ENCODE results near the gene NFS1.

Gene NFS1

DNA sequence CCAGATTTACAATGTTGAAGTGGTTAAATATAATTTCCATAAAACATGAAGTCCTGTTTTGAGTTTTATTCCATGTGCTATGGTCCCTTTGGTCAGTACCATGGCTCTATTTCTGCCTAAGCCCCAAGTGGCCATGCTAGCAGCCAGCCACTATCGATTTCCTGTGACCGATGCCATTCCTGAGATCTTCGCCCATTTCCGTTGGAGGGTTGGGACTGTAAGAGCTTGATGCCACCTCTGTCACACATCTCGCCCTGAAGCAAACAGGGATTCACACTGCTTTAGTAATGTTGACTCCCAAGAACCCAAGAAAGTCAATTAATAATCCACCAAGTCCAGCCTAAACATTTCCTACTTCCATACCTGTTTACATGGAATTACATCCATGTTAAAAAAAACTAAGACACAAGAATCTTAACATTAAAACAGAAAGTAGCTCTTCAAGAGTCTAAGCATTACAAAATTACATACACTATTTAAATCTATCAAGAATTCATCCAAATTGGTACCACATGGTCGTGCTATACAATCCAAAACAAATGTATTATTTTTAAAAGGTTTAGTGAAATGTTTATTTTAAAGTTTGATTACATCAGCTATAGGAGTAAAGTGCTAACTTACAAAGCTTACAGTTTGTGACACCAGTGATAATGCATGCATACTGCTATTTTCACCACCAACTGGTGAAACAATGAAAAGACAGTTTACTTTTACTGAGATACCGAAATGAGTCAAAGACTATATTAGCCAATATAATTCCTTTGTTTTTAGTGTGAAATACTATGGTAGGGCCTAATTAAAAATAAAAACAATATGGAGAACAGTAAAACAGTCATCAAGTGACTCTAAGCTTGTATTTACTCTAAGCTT lies 40.4 kb upstream of the NFS1 start:
- Histone ChIP-seq H3K4me1 (peaks cover 5 to 73% (median 48%) of the 10 kb centered on the region in 4 donors), H3K9me3 (no peaks in the 10 kb centered on the region), H3K4me3 (peak overlapping the region; percentile 88 to 92), H3K36me3 (peaks cover 54 to 60% (median 59%) of the 10 kb centered on the region in 3 donors), H3K27me3 (no peaks in the 10 kb centered on the region), H3K27ac (peak overlapping the region in 1 of 2 donors; percentile 99)
- intact Hi-C loops (cut with DNase I; ENCODE audit: low total_unique reads) = loop anchor here (10.0 kb wide), 1 partner anchor 145 kb away; no protein-coding TSS in a partner anchor
- no peak for DNase-seq
- TF ChIP-seq, protein P1, sequence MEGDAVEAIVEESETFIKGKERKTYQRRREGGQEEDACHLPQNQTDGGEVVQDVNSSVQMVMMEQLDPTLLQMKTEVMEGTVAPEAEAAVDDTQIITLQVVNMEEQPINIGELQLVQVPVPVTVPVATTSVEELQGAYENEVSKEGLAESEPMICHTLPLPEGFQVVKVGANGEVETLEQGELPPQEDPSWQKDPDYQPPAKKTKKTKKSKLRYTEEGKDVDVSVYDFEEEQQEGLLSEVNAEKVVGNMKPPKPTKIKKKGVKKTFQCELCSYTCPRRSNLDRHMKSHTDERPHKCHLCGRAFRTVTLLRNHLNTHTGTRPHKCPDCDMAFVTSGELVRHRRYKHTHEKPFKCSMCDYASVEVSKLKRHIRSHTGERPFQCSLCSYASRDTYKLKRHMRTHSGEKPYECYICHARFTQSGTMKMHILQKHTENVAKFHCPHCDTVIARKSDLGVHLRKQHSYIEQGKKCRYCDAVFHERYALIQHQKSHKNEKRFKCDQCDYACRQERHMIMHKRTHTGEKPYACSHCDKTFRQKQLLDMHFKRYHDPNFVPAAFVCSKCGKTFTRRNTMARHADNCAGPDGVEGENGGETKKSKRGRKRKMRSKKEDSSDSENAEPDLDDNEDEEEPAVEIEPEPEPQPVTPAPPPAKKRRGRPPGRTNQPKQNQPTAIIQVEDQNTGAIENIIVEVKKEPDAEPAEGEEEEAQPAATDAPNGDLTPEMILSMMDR (IDR thresholded peaks at IDR 0.05) = peak in 1 of 2 experiments; percentile 17

DNA sequence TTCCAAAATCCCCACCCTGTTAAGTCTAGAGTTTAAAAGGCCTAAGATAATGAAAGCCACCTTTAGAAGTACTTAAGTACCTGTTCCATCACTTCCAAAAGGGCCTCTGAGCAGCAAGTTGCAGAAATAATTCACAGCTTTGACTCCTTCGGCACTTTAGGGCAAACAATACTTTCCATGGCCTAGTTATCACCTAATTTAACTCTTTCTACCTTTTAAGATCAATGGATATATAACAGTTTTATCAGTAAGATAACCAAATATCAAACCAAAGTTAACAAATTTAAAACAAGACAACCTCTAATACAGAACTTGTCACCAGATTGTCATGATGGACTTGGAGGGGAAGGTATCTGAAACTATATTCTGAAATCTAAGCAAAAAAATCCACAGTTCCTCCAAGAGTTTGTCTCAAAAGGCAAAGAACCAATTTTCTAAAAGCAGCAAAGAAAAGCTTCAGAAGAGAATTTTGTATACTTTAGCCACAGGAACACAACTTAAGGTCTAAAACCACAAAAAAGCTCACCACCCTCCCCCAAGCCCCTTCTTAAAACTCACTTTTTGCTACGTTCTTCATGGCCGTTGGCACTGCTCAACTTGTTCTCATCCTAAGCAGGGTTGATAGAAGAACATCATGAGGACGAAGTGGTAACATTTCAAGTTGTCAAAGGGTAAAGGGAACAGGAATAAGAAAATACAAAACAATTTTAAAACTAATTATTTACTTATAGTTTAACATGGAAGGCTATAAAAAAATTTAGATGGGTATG lies 39.4 kb upstream of the NFS1 start:
- intact Hi-C loops (cut with DNase I; ENCODE audit: low total_unique reads) = no loop called here
- Histone ChIP-seq H3K27ac (peak overlapping the region in 1 of 2 donors; percentile 99), H3K4me1 (peaks cover 5 to 80% (median 52%) of the 10 kb centered on the region in 4 donors), H3K27me3 (no peaks in the 10 kb centered on the region), H3K36me3 (peaks cover 63 to 69% (median 69%) of the 10 kb centered on the region in 3 donors), H3K4me3 (peak overlapping the region in 1 of 2 donors; percentile 92), H3K9me3 (no peaks in the 10 kb centered on the region)
- DNase-seq = no peak
- TF ChIP-seq, protein P1 (IDR thresholded peaks at IDR 0.05) = no peak

DNA sequence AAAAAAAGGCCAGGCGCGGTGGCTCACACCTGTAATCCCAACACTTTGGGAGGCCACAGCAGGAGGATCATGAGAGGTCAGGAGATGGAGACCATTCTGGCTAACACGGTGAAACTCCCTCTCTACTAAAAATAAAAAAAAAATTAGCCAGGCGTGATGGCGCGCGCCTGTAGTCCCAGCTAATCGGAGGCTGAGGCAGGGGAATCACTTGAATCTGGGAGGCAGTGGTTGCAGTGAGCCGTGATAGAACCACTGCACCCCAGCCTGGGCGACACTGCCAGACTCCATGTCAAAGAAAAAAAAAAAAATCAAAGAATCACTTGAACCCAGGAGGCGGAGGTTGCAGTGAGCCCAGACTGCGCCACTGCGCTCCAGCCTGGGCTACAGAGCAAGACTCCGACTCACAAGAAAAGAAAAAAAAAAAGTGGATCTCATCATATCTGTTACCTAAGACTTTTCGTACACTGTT lies 38.7 kb upstream of the NFS1 start:
- H3K27ac ChIP-seq = peak overlapping the region in 1 of 2 donors; percentile 99
- intact Hi-C loops (cut with DNase I; ENCODE audit: low total_unique reads) = no loop called here
- TF ChIP-seq, protein P1 (IDR thresholded peaks at IDR 0.05) = no peak
- DNase-seq = no peak
- H3K27me3 ChIP-seq = no peaks in the 10 kb centered on the region
- no peak overlapping the region for H3K4me3 ChIP-seq
- peaks cover 5 to 80% (median 52%) of the 10 kb centered on the region in 4 donors for H3K4me1 ChIP-seq
- no peaks in the 10 kb centered on the region for H3K9me3 ChIP-seq
- H3K36me3 ChIP-seq = peaks cover 70 to 76% (median 76%) of the 10 kb centered on the region in 3 donors

DNA sequence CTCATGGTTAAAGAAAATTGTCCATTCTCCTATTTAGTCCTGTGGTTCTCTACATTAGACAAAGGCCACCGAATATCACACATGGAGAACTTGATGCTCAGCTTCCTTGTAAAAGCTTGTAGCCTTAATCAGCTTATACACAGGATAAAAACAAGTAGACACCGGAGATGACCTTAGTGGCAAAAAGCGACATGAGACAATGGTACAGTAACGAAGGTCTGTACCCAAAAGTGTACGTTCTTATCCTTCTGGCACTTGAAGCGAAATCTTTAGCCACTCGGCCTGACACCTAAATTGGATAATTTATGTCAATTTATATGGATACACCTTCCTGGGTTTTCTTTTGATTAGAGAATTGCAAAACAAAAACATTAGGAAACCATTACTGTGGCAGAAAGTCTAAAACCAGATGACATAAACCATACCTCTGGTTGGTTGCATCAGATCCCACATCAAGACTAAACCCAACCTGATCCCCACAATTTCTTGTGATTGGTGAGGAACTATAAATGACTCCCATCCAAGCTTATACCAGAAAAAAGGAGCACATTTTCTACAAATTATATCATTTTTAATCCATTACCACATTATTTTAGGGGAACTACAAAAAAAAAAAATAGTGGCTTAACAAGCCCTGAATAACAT lies 36.8 kb upstream of the NFS1 start:
- DNase-seq = no peak
- no peaks in the 10 kb centered on the region for H3K27me3 ChIP-seq
- peaks cover 5 to 98% (median 60%) of the 10 kb centered on the region in 4 donors for H3K4me1 ChIP-seq
- no peaks in the 10 kb centered on the region for H3K9me3 ChIP-seq
- no peak overlapping the region for H3K27ac ChIP-seq
- peaks cover 89 to 95% (median 95%) of the 10 kb centered on the region in 3 donors for H3K36me3 ChIP-seq
- intact Hi-C loops (cut with DNase I; ENCODE audit: low total_unique reads) = no loop called here
- TF ChIP-seq, protein P1 (IDR thresholded peaks at IDR 0.05) = no peak
- no peak overlapping the region for H3K4me3 ChIP-seq

Data from tibial artery (tissue), 4 donors.